ENCODE measurements around the gene PIGR. TPM values are rescaled to one million over a fixed set of nuclear protein-coding genes. Genes with fewer than 3 reads are reported as not detected.
A peak's percentile ranks its signal among the peaks of the same experiment; 100 is the strongest.
"Not testable (repeated sequence)": the region's sequence is repeated elsewhere in the genome, so short reads cannot be mapped to it uniquely, and the experiment has no call there.

PIGR gene
- total RNA-seq, 2 experiments from 2014 or later: 0.03 TPM; not detected in 1

DNA sequence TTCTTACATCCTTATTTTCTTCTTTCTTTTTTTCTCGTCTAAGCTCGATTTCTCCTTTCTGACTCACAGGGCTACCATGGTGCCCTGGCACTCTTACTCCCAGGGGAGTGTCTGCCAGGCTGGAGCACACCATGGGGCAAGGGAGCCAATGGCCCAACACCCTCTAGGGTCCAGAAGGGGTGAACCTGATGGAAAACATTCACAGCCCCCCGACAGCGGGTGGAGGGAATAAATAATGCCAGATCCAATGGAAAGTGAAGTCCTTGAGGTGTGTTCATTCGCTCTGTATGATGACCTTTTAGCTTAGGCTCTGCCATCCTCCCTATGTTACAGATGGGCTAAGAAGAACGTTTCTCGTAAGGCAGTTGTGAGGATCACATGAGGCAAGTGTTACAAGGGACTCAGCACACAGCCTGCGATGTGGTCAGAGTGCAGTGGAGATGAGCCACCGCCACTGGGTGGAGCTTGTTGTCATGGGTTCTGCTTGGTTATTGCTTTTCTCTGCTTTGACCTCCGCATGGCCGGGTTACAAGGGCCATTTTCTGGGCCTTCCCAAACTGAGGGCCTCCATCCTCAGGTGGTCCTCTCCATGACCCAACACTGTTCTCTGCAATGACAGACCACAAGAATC is 21.0 kb downstream of the PIGR start:
- H4K20me1 ChIP-seq (ENCODE audit: insufficient read depth, low read length): no peaks in the 10 kb centered on the region
- H3K27ac ChIP-seq (ENCODE audit: low read depth, low read length, poor library complexity, severe bottlenecking): peak overlapping the region; percentile 53
- no peaks in the 10 kb centered on the region for H3K9me3 ChIP-seq (ENCODE audit: low read length)
- H3K4me1 ChIP-seq (ENCODE audit: insufficient read depth, low read length, poor library complexity, severe bottlenecking): peaks cover 56% of the 10 kb centered on the region
- no peaks in the 10 kb centered on the region for H3K9me2 ChIP-seq (ENCODE audit: insufficient read depth, low read length)
- POLR2A ChIA-PET: interaction anchor here (0.8 to 1.0 kb wide), 2 partner anchors 9 to 99 kb away, joined by 3 to 4 read pairs; no protein-coding TSS in a partner anchor
- H3K79me2 ChIP-seq (ENCODE audit: insufficient read depth, low read depth, low read length): no peaks in the 10 kb centered on the region
- H2AFZ ChIP-seq (ENCODE audit: low read length): peak overlapping the region; percentile 38; the same call in 1 of the 2 replicates
- no peaks in the 10 kb centered on the region for H3K36me3 ChIP-seq (ENCODE audit: insufficient read depth, low read length)
- H3K4me2 ChIP-seq (ENCODE audit: low read length): peak overlapping the region; percentile 23; the same call in 1 of the 2 replicates
- CTCF ChIA-PET (ENCODE audit: unreplicated experiment): interaction anchor here (0.9 kb wide), 1 partner anchor 13 kb away, joined by 3 read pairs; no protein-coding TSS in a partner anchor
- no peak overlapping the region for H3K4me3 ChIP-seq (ENCODE audit: low read depth, low read length, poor library complexity, severe bottlenecking)
- TF ChIP-seq CTCF (conservative IDR thresholded peaks at IDR 0.05; ENCODE audit: low read length): peak; percentile 64
- no peak for TF ChIP-seq EZH2phosphoT487 (IDR thresholded peaks at IDR 0.05; ENCODE audit: borderline replicate concordance, low read depth, low read length)
- DNase-seq (ENCODE audit: low spot score): peak; percentile 89
- no TSS peak for BruUV-seq (replicated peaks)
- intact Hi-C loops (cut with micrococcal nuclease; ENCODE audit: unreplicated experiment): loop anchor here (5.0 to 10.0 kb wide), 2 partner anchors 57 to 870 kb away; partner anchors contain the start of gene RHEX

DNA sequence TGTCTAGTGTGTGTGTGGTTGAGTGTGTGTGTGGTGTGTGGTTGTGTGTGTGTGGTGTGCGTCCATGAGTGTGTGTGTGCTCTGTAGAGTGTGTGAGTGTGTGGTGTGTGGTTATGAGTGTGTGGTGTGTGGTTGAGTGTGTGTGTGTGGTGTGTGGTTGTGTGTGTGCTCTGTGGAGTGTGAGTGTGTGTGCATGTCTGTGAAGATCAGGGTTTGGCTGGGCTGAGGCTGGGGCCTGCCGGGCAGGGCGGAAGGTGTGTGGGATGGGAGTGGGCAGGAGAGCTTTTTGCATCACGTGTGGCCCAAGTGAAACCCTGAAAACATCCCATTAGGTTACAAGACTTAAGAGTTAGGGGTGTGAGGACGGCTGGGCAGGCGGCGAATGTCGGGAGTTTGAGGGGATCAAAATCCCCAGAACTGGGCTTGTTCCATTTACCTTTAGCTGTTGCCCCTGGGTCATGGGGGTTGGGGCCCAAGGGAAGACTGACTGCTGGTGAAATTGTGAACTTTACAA is 21.6 kb downstream of the PIGR start:
- DNase-seq (ENCODE audit: low spot score): peak; percentile 28
- TF ChIP-seq EZH2phosphoT487 (IDR thresholded peaks at IDR 0.05; ENCODE audit: borderline replicate concordance, low read depth, low read length) (no peak), CTCF (conservative IDR thresholded peaks at IDR 0.05; ENCODE audit: low read length) (no peak)
- Histone ChIP-seq H4K20me1 (ENCODE audit: insufficient read depth, low read length) (no peaks in the 10 kb centered on the region), H3K9me2 (ENCODE audit: insufficient read depth, low read length) (no peaks in the 10 kb centered on the region), H3K79me2 (ENCODE audit: insufficient read depth, low read depth, low read length) (no peaks in the 10 kb centered on the region), H3K4me3 (ENCODE audit: low read depth, low read length, poor library complexity, severe bottlenecking) (no peak overlapping the region), H3K4me2 (ENCODE audit: low read length) (peak overlapping the region; percentile 23; the same call in 1 of the 2 replicates), H3K9me3 (ENCODE audit: low read length) (no peaks in the 10 kb centered on the region), H3K27ac (ENCODE audit: low read depth, low read length, poor library complexity, severe bottlenecking) (peak overlapping the region; percentile 53), H2AFZ (ENCODE audit: low read length) (peak overlapping the region; percentile 38; the same call in 1 of the 2 replicates), H3K4me1 (ENCODE audit: insufficient read depth, low read length, poor library complexity, severe bottlenecking) (peaks cover 50% of the 10 kb centered on the region), H3K36me3 (ENCODE audit: insufficient read depth, low read length) (no peaks in the 10 kb centered on the region)
- intact Hi-C loops (cut with micrococcal nuclease; ENCODE audit: unreplicated experiment): loop anchor here (5.0 to 10.0 kb wide), 2 partner anchors 58 to 870 kb away; partner anchors contain the start of gene RHEX
- ChIA-PET POLR2A (interaction anchor here (1.0 kb wide), 1 partner anchor 9 kb away, joined by 4 read pairs; no protein-coding TSS in a partner anchor), CTCF (ENCODE audit: unreplicated experiment) (interaction anchor here (0.9 kb wide), 1 partner anchor 13 kb away, joined by 3 read pairs; no protein-coding TSS in a partner anchor)
- BruUV-seq (replicated peaks): no TSS peak

GRCh38 chr1:206923961-206924557 is 22.2 kb downstream of the PIGR start:
- DNase-seq (ENCODE audit: low spot score); H3K9me3 ChIP-seq (ENCODE audit: low read length); POLR2A ChIA-PET; H3K9me2 ChIP-seq (ENCODE audit: insufficient read depth, low read length); H3K79me2 ChIP-seq (ENCODE audit: insufficient read depth, low read depth, low read length); H3K4me3 ChIP-seq (ENCODE audit: low read depth, low read length, poor library complexity, severe bottlenecking); H3K36me3 ChIP-seq (ENCODE audit: insufficient read depth, low read length); BruUV-seq (replicated peaks); H2AFZ ChIP-seq (ENCODE audit: low read length); H3K4me2 ChIP-seq (ENCODE audit: low read length); CTCF ChIA-PET (ENCODE audit: unreplicated experiment); H4K20me1 ChIP-seq (ENCODE audit: insufficient read depth, low read length); H3K27ac ChIP-seq (ENCODE audit: low read depth, low read length, poor library complexity, severe bottlenecking): not testable (repeated sequence)
- intact Hi-C loops (cut with micrococcal nuclease; ENCODE audit: unreplicated experiment): loop anchor here (10.0 kb wide), 1 partner anchor 869 kb away; the partner anchor contains the start of gene RHEX
- peaks cover 47% of the 10 kb centered on the region for H3K4me1 ChIP-seq (ENCODE audit: insufficient read depth, low read length, poor library complexity, severe bottlenecking)
